ENCODE measurements around the gene AGFG2. TPM values are rescaled to one million over a fixed set of nuclear protein-coding genes. Genes with fewer than 3 reads are reported as not detected.

AGFG2 gene
- total RNA-seq, 2 donors from 2014 or later, result 8.5 to 28.9 TPM

- Histone ChIP-seq H3K4me3 (ENCODE audit: low read length) (no peak overlapping the region), H3K4me1 (ENCODE audit: control insufficient read depth, insufficient read depth, low read length) (peaks cover 4% of the 10 kb centered on the region), H3K9me3 (ENCODE audit: control insufficient read depth, low read length) (no peaks in the 10 kb centered on the region), H3K27ac (ENCODE audit: low read depth, low read length) (no peak overlapping the region), H3K27me3 (ENCODE audit: control insufficient read depth, insufficient read depth, low read length, poor library complexity, severe bottlenecking) (no peaks in the 10 kb centered on the region), H3K36me3 (ENCODE audit: control insufficient read depth, insufficient read depth, low read length) (peaks cover 4% of the 10 kb centered on the region), H3K9ac (ENCODE audit: extremely low read depth, low read length, poor library complexity, severe bottlenecking) (peak overlapping the region; percentile 2)
- peaks cover 17% of the 10 kb centered on the region for H3K36me3 Mint-ChIP-seq (ENCODE audit: low read depth)
- H3K9me3 Mint-ChIP-seq, result no peaks in the 10 kb centered on the region
- peak overlapping the region; percentile 56 for H3K4me3 Mint-ChIP-seq
- H3K27ac Mint-ChIP-seq, result peak overlapping the region; percentile 91
- no peaks in the 10 kb centered on the region for H3K27me3 Mint-ChIP-seq (ENCODE audit: insufficient read depth)
- WGBS, 2 experiments (ENCODE audit: insufficient coverage in 1 of 2, insufficient read length in 1 of 2), result 70 to 72% methylated on average over 9 to 26 of the region's 26 CpGs
- peaks cover 16% of the 10 kb centered on the region for H3K4me1 Mint-ChIP-seq
- peak; percentile 83 for DNase-seq
- TF ChIP-seq CTCF (conservative IDR thresholded peaks at IDR 0.05), result no peak
Measured at GRCh38 chr7:100570954-100571828, 32.2 kb downstream of the AGFG2 start.

- DNase-seq, result peak; percentile 77
Measured at GRCh38 chr7:100571829-100572116, 32.8 kb downstream of the AGFG2 start.

GRCh38 chr7:100572281-100572948 lies 33.4 kb downstream of the AGFG2 start:
- 89 to 90% methylated on average over 11 to 20 of the region's 20 CpGs for WGBS, 2 experiments (ENCODE audit: insufficient coverage in 1 of 2, insufficient read length in 1 of 2)
- Mint-ChIP-seq H3K36me3 (ENCODE audit: low read depth) (peaks cover 23% of the 10 kb centered on the region), H3K4me1 (peaks cover 16% of the 10 kb centered on the region), H3K4me3 (peak overlapping the region; percentile 40), H3K9me3 (no peaks in the 10 kb centered on the region), H3K27ac (peak overlapping the region; percentile 91), H3K27me3 (ENCODE audit: insufficient read depth) (no peaks in the 10 kb centered on the region)
- peaks cover 4% of the 10 kb centered on the region for H3K4me1 ChIP-seq (ENCODE audit: control insufficient read depth, insufficient read depth, low read length)
- TF ChIP-seq CTCF (conservative IDR thresholded peaks at IDR 0.05), result peak; percentile 32
- H3K9me3 ChIP-seq (ENCODE audit: control insufficient read depth, low read length), result no peaks in the 10 kb centered on the region
- no peak overlapping the region for H3K4me3 ChIP-seq (ENCODE audit: low read length)
- DNase-seq, result peak; percentile 64
- peaks cover 5% of the 10 kb centered on the region for H3K36me3 ChIP-seq (ENCODE audit: control insufficient read depth, insufficient read depth, low read length)
- H3K27ac ChIP-seq (ENCODE audit: low read depth, low read length), result no peak overlapping the region
- H3K27me3 ChIP-seq (ENCODE audit: control insufficient read depth, insufficient read depth, low read length, poor library complexity, severe bottlenecking), result no peaks in the 10 kb centered on the region
- peak overlapping the region; percentile 2 for H3K9ac ChIP-seq (ENCODE audit: extremely low read depth, low read length, poor library complexity, severe bottlenecking)

More at GRCh38 chr7:100571829-100572116, 32.8 kb downstream of the AGFG2 start:
- Histone ChIP-seq H3K4me1 (ENCODE audit: control insufficient read depth, insufficient read depth, low read length) (peaks cover 4% of the 10 kb centered on the region), H3K9ac (ENCODE audit: extremely low read depth, low read length, poor library complexity, severe bottlenecking) (peak overlapping the region; percentile 2), H3K36me3 (ENCODE audit: control insufficient read depth, insufficient read depth, low read length) (peaks cover 4% of the 10 kb centered on the region), H3K9me3 (ENCODE audit: control insufficient read depth, low read length) (no peaks in the 10 kb centered on the region), H3K27me3 (ENCODE audit: control insufficient read depth, insufficient read depth, low read length, poor library complexity, severe bottlenecking) (no peaks in the 10 kb centered on the region), H3K4me3 (ENCODE audit: low read length) (no peak overlapping the region), H3K27ac (ENCODE audit: low read depth, low read length) (no peak overlapping the region)
- H3K4me3 Mint-ChIP-seq, result peak overlapping the region; percentile 40
- H3K36me3 Mint-ChIP-seq (ENCODE audit: low read depth), result peaks cover 21% of the 10 kb centered on the region
- H3K4me1 Mint-ChIP-seq, result peaks cover 16% of the 10 kb centered on the region
- TF ChIP-seq CTCF (conservative IDR thresholded peaks at IDR 0.05), result no peak
- H3K27me3 Mint-ChIP-seq (ENCODE audit: insufficient read depth), result no peaks in the 10 kb centered on the region
- 96% methylated on average over 2 of the region's 2 CpGs; no CpG with 5 or more reads in 1 of the 2 experiments for WGBS, 2 experiments (ENCODE audit: insufficient coverage in 1 of 2, insufficient read length in 1 of 2)
- H3K27ac Mint-ChIP-seq, result peak overlapping the region; percentile 91
- no peaks in the 10 kb centered on the region for H3K9me3 Mint-ChIP-seq

All from endodermal cell (in vitro differentiated cells).